Thyroid gland (tissue), 4 donors: ENCODE data around the gene PLXND1. TPM values are rescaled to one million over a fixed set of nuclear protein-coding genes. Genes with fewer than 3 reads are reported as not detected.

Experiments
- DNase-seq, 2 donors: peaks; one replicate each; pipeline ENCODE4 v3.0.0-alpha.2; 2019
- H3K27ac ChIP-seq, 3 donors: fragments of 200-600 bp; sonication (generic); 1 replicate in 2 of 3; 2 replicates in 1 of 3; pipeline ENCODE4 v1.5.1; 2016 to 2019; ENCODE audit warnings: mild to moderate bottlenecking in 1 of 3, moderate library complexity in 1 of 3
- H3K27me3 ChIP-seq: fragments of 200-600 bp; sonication (generic); one replicate; pipeline ENCODE4 v1.5.1; 2019
- H3K36me3 ChIP-seq, 2 donors: fragments of 200-600 bp; sonication (generic); one replicate each; pipeline ENCODE4 v1.5.1; 2016 to 2019
- H3K4me1 ChIP-seq, 2 donors: fragments of 200-600 bp; sonication (generic); one replicate each; pipeline ENCODE4 v1.5.1; 2017 to 2019
- H3K4me3 ChIP-seq, 3 donors: fragments of 200-600 bp; sonication (generic); replicated peaks in 1 of 3; 1 replicate in 2 of 3; 2 replicates in 1 of 3; pipeline ENCODE4 v1.5.1; 2016; ENCODE audit warnings: mild to moderate bottlenecking in 1 of 3
- H3K9me3 ChIP-seq: fragments of 200-600 bp; sonication (generic); one replicate; pipeline ENCODE4 v1.5.1; 2017
- POLR2A ChIP-seq, 2 donors: fragments of 450-650 bp; IDR thresholded peaks; one replicate each; pipeline ENCODE4 v1.6.1; 2017; ENCODE audit warnings: antibody characterized with exemption in 2 of 2, mild to moderate bottlenecking in 2 of 2, moderate library complexity in 1 of 2
- WGBS, 2 donors: methylation state at CpG; one replicate each; pipeline ENCODE4 v1.1.5; 2017; 5-methylcytosine and 5-hydroxymethylcytosine counted together
- intact Hi-C: fragments of 100-400 bp; cut with DNase I; formaldehyde crosslinking; loops from one replicate; pipeline ENCODE4 v1.15.1; 2023
- total RNA-seq, 4 donors: library from RNA; depleted of rRNA; stranded (reverse); fragments of >200 nt; gene quantifications; one replicate each; pipeline ENCODE4 v1.2.3, GENCODE V29; 2016
- TF ChIP-seq, protein P1 (sequence below), 6 experiments: fragments of 200-600 bp in 3 of 6; fragments of 450-650 bp in 3 of 6; sonication (generic) in 3 of 6; IDR thresholded peaks; one replicate each; pipeline ENCODE4 v1.5.1; 2016 to 2019; ENCODE audit warnings: antibody characterized with exemption in 6 of 6, mild to moderate bottlenecking in 2 of 6, inconsistent platforms in 1 of 6, moderate library complexity in 1 of 6

The PLXND1 gene
- total RNA-seq, 4 donors from 2014 or later, result 50.7 to 69.8 (median 60.8) TPM

GRCh38 chr3:129577366-129577765, 29.1 kb downstream of the PLXND1 start:
- Histone ChIP-seq H3K36me3 (peaks cover 0 to 6% of the 10 kb centered on the region in 2 donors), H3K27ac (peak overlapping the region in 2 of 3 donors; percentile 47 to 70), H3K9me3 (no peaks in the 10 kb centered on the region), H3K27me3 (no peaks in the 10 kb centered on the region), H3K4me3 (no peak overlapping the region), H3K4me1 (peaks cover 0 to 24% of the 10 kb centered on the region in 2 donors)
- DNase-seq, result no peak
- 69 to 92% methylated on average over 7 to 11 of the region's 17 CpGs for WGBS, 2 donors
- TF ChIP-seq POLR2A (IDR thresholded peaks at IDR 0.05), result no peak
- TF ChIP-seq, protein P1, sequence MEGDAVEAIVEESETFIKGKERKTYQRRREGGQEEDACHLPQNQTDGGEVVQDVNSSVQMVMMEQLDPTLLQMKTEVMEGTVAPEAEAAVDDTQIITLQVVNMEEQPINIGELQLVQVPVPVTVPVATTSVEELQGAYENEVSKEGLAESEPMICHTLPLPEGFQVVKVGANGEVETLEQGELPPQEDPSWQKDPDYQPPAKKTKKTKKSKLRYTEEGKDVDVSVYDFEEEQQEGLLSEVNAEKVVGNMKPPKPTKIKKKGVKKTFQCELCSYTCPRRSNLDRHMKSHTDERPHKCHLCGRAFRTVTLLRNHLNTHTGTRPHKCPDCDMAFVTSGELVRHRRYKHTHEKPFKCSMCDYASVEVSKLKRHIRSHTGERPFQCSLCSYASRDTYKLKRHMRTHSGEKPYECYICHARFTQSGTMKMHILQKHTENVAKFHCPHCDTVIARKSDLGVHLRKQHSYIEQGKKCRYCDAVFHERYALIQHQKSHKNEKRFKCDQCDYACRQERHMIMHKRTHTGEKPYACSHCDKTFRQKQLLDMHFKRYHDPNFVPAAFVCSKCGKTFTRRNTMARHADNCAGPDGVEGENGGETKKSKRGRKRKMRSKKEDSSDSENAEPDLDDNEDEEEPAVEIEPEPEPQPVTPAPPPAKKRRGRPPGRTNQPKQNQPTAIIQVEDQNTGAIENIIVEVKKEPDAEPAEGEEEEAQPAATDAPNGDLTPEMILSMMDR (IDR thresholded peaks at IDR 0.05), result no peak
- intact Hi-C loops, result no loop called here

- intact Hi-C loops, result no loop called here
- H3K27ac ChIP-seq, result peak overlapping the region in 2 of 3 donors; percentile 47 to 70
- no peak for DNase-seq
- H3K36me3 ChIP-seq, result peaks cover 0 to 12% of the 10 kb centered on the region in 2 donors
- WGBS, 2 donors, result 77 to 91% methylated on average over 14 to 15 of the region's 18 CpGs
- no peaks in the 10 kb centered on the region for H3K9me3 ChIP-seq
- H3K27me3 ChIP-seq, result no peaks in the 10 kb centered on the region
- no peak overlapping the region for H3K4me3 ChIP-seq
- H3K4me1 ChIP-seq, result peaks cover 0 to 24% of the 10 kb centered on the region in 2 donors
- TF ChIP-seq, protein P1 (IDR thresholded peaks at IDR 0.05), result no peak
- no peak for TF ChIP-seq POLR2A (IDR thresholded peaks at IDR 0.05)
Observed at GRCh38 chr3:129576514-129577352, 29.7 kb downstream of the PLXND1 start.

- 87 to 89% methylated on average over 9 to 10 of the region's 10 CpGs for WGBS, 2 donors
- Histone ChIP-seq H3K9me3 (no peaks in the 10 kb centered on the region), H3K4me3 (no peak overlapping the region), H3K27ac (peak overlapping the region in 1 of 3 donors; percentile 70), H3K4me1 (peaks cover 0 to 24% of the 10 kb centered on the region in 2 donors), H3K36me3 (peaks cover 2 to 15% of the 10 kb centered on the region in 2 donors), H3K27me3 (no peaks in the 10 kb centered on the region)
- intact Hi-C loops, result no loop called here
- no peak for TF ChIP-seq POLR2A (IDR thresholded peaks at IDR 0.05)
- TF ChIP-seq, protein P1 (IDR thresholded peaks at IDR 0.05), result no peak
- DNase-seq, result no peak
Observed at GRCh38 chr3:129575997-129576384, 30.5 kb downstream of the PLXND1 start.

- DNase-seq, result no peak
- Histone ChIP-seq H3K27me3 (no peaks in the 10 kb centered on the region), H3K27ac (no peak overlapping the region), H3K4me1 (peaks cover 0 to 24% of the 10 kb centered on the region in 2 donors), H3K9me3 (no peaks in the 10 kb centered on the region), H3K4me3 (no peak overlapping the region), H3K36me3 (peaks cover 7 to 21% of the 10 kb centered on the region in 2 donors)
- TF ChIP-seq, protein P1 (IDR thresholded peaks at IDR 0.05), result no peak
- TF ChIP-seq POLR2A (IDR thresholded peaks at IDR 0.05), result no peak
- WGBS, 2 donors, result 87 to 89% methylated on average over 14 to 18 of the region's 19 CpGs
- intact Hi-C loops, result no loop called here
Observed at GRCh38 chr3:129575233-129575996, 31.1 kb downstream of the PLXND1 start.
